Testis (tissue), 2 donors: ENCODE results near the gene LMCD1.

Experiments
- POLR2A ChIP-seq: fragments of 450-650 bp; IDR thresholded peaks from one replicate; pipeline ENCODE4 v1.6.1; 2017; ENCODE audit warnings: antibody characterized with exemption, mild to moderate bottlenecking, moderate library complexity
- TF ChIP-seq, protein P1 (sequence below), 3 experiments: fragments of 450-650 bp in 2 of 3; fragments of 200-600 bp in 1 of 3; sonication (generic) in 1 of 3; IDR thresholded peaks; one replicate each; pipeline ENCODE4 v1.5.1; 2016 to 2019; ENCODE audit warnings: antibody characterized with exemption in 3 of 3, mild to moderate bottlenecking in 2 of 3, moderate library complexity in 1 of 3

DNA sequence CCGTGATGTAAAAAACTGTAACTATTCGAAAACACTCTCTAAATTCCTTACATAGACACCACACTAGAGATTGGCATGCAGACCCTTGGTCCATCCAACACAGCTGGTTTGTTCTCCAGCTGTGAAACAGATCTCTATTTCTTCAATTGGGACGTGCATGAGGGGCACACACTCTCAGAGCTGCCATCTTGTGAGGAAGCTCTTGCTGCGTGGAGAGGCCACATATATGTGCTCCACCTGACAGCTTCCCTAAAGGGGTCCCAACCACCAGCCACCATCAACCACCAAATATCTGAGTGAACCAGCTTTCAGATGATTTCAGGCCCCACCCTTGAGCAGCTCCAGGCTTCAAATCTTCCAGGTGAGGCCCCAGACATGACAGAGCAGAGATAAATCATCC lies 117.3 kb downstream of the LMCD1 start:
- TF ChIP-seq, protein P1, sequence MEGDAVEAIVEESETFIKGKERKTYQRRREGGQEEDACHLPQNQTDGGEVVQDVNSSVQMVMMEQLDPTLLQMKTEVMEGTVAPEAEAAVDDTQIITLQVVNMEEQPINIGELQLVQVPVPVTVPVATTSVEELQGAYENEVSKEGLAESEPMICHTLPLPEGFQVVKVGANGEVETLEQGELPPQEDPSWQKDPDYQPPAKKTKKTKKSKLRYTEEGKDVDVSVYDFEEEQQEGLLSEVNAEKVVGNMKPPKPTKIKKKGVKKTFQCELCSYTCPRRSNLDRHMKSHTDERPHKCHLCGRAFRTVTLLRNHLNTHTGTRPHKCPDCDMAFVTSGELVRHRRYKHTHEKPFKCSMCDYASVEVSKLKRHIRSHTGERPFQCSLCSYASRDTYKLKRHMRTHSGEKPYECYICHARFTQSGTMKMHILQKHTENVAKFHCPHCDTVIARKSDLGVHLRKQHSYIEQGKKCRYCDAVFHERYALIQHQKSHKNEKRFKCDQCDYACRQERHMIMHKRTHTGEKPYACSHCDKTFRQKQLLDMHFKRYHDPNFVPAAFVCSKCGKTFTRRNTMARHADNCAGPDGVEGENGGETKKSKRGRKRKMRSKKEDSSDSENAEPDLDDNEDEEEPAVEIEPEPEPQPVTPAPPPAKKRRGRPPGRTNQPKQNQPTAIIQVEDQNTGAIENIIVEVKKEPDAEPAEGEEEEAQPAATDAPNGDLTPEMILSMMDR (IDR thresholded peaks at IDR 0.05) = no peak
- TF ChIP-seq POLR2A = no peak
